GM19351 (cell line): ENCODE measurements around the gene TRAPPC1.
A peak's percentile ranks its signal among the peaks of the same experiment; 100 is the strongest.

Source experiments
- ATAC-seq: cut with Tn5 transposase; IDR thresholded peaks from one replicate; pipeline ENCODE4 v1.9.1; 2021; ENCODE audit warnings: mild to moderate bottlenecking, moderate library complexity; ENCODE audit not compliant: unreplicated experiment

The TRAPPC1 gene

DNA sequence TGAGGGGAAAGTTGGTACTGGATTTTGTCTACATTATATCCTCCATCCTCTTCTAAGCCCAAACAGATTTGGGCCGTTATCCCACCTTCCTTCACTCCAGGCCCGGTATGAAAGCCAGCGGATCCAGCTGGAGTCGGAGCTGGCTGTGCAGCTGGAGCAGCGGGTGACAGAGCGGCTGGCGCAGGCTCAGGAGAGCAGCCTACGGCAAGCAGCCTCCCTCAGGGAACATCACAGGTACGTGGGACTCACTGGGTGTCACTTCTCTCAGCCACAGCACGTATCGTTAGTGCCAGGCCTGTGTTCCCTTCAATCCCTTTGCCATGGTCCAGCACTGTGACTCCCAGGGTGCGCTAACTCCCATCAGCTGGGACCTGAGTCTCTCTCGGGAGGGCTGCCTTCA, 11.5 kb upstream of the TRAPPC1 start:
- ATAC-seq = no peak

DNA sequence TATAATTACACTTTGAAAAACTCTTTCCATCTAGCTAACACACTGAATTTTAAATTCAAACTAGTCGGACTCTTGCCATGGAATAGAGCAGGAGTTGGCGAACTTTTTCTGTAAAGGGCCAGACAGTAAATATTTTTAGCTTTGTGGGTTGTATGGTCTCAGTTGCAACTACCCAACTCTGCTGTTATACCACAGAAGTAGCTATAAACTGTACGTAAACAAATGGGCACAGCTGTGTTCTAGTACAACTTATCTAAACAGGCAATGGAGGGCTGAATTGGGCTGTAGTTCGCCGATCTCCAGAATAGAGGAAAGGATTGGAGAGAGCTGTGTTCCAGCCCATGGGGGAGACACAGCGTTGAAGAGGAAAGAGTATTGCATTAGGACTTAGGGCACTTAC, 9.0 kb upstream of the TRAPPC1 start:
- no peak for ATAC-seq

DNA sequence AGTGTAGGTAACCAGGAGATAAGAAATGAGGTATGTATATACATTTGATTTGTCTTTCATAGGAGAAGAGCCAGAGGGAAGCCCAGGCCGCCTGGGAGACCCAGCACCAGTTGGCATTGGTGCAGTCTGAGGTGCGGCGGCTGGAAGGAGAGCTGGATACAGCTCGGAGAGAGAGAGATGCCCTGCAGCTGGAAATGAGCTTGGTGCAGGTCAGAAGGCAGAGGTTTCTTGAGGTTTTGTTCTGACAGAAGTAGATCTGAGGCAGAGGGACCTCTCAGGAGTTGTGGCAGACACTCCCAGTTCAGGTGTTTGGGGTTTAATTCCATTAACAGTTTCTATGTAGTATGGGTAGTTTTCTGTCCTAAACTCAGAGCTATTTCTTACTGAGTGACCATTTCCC, 8.3 kb upstream of the TRAPPC1 start:
- ATAC-seq = no peak

DNA sequence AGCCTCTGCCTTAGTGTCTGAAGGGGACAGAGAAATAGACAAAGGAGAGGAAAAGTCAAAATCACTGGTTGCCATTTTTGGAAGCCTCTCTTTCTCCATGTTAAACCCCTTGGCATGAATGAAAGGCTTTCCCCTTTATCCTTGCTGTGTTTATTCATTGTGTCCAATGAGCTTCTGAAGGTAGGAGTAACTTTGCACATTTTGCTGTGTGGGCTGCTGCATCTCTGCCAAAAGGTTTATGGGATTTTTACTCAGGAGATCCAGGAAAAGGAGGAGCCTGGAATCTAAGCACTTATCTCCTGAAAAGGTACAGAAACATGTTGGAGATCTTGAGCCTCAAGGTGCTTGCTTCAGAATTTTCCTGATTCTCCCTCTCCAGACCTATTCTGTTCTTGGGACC, 4.1 kb upstream of the TRAPPC1 start:
- ATAC-seq = no peak

DNA sequence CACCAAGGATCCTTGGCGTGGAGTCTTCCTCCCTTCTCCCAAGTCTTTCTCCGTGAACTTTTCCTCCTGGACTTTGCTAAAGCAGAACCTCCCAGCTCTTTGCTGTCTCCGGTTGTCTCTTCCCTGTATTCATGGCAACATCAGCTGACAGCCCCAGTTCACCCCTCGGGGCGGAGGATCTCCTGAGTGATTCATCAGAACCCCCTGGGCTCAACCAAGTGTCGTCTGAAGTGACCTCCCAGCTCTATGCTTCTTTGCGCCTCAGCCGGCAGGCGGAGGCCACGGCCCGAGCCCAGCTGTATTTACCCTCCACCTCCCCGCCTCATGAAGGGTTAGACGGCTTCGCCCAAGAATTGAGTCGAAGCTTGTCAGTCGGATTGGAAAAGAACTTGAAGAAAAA, 1.2 kb upstream of the TRAPPC1 start:
- ATAC-seq = no peak

DNA sequence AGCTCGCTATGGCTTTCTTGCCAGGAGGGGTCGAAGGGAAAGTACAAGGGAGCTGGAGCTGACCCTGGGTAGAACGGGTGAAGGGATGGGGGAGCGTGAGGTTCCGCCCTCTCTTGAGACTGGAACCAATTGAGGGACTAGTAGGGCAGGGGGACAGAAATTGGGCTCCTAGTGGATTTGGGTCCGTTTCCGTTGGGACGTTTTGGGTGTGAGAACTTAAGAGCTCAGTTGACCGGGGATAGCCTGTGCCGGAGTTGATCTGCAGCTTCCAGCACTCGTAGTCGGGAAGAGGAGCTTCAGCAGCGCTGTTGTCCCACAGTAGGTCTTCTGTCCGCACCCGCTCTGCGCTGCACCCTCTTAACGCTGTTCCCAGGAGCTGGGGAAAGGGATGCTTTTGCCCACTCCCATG, 741 bp upstream of the TRAPPC1 start:
- no peak for ATAC-seq

DNA sequence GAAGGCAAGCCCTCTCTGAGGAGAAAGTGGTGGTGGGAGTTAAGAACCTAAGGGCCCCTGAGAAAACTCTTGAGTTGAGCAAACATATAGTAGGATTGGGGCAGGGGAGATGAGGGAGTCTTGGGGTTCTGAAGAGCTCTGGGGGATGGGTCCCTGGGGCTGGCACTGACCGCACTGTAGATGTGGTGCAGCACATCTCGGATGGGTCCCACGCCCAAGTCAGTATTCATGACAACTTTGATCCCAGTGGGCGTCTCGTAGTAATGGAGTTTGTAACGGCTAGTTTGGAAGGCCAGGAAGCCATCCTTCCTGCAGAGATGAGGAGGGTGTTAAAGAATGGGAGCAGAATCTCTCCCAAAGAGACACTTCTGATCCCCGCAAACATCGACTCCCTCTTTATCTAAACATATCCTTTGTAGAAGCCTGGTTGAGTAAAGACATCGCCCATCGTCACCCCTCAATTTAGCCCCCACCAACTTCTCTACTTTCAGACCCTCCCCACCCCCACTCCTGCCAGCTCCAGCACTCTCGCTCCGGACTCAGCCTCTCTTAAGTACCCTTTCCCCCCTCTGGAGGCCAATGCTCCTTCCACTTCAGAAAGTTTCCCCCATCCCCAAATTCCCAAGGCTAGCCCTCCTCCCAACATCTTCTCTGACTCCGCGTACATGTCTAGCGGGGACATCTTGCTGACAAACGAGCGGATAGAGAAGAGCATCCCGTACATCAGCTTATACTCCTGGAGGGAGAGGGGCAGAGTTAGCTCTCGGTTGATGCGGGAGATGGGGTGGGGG, 710 bp downstream of the TRAPPC1 start:
- no peak for ATAC-seq

DNA sequence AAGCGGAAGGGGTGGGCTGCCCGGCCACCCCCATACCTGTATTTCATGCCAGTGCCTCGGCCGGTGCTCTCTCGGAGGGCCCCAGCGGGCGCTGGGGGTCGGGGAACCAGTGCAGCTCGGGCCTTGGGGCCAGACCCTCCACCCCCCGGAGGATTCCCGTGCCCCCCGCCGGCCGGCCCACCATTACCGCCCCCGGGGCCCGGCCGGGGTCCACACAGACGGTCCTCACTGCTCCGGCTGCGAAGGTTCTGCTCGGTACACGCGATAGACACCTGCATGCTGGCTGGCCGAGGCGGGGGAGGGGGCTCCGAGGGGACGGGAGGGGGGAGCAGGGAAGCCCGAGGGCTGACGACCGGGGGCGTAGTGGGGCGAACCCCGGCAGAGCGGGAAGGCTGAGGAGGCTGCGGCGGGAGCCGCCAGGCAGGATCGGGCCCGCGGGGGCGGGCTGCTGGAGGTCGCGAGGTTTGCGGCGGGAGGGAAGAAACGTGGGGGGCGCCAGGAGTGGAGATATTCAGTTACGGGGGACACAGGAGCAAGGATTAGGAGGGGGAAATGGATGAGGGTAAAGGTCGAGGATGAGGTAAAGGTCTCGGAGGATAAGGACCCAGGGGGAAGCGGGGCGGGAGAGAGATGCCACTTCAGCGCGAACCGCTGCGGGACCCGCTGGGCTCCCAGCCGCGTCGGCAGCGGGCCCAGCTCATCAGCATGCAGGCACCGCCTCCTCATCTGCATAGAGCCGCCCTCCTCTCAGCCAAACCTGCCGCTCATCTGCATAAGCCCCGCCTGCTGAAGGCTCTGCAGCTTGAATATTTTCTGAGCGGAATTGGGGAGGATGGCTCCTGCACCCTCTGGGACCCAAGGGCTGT, 2.4 kb downstream of the TRAPPC1 start, which contains the start of gene KCNAB3:
Gene KCNAB3, minus strand, starts transcription at position 699 of the 866 bp plus-strand sequence. Its CDS starts 421 bp downstream, at position 278.
- ATAC-seq = no peak

DNA sequence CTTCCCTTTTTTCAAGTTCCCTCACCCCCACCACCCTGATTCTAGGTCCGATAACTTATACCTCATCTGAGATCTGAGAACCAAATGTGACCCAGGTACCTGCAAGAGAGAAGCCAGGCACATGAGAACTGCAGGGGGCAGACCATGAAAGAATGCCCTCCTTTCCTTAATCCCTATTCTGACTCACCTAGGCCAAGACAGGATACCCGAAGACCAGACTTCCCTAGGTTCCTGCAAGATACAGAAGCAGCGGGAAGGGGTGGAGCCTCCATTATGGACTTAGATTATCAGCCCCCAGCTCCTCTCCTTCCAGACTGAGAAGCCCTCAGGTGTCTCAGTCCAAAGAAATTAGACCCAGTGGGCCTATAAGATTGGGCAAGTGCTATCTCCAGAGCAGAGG, 4.2 kb downstream of the TRAPPC1 start:
- no peak for ATAC-seq

DNA sequence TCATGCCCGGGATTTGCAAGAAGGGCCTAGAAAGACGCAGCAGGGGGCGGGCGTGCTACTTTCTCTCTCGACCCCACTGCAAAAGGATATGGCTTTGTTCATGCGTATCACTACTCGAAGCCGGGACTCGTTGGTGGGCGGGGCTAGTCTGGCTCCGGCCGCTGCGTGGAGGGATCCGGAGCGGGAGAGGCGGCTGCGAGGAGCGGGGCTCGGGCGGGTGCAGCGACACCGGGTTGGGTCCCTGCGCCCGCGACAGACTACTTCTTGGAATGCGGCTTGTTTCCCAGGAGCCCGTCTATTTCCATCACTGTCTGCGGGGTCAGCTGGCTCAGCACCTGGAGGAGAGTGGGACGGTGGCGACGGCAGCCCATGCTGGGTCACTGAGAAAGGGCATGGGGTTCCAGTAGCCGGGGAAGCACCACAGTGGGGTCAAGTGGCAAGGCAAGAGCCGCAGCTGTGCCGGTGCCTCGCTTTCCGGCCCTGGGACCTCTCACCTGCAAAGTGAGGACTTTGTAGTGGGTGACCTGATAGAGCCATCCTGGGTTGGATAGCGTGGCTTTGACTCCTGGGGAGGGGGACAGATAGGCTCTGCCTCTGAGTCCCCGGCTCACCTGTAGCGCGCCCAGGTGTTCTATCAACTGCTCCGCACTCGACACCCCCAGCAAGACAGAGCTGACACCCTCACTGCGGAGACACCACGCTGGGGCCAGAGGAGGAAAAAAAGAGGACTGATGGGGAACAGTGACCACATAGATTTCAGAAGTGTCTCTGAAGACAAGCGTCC, 8.7 kb downstream of the TRAPPC1 start:
- no peak for ATAC-seq

DNA sequence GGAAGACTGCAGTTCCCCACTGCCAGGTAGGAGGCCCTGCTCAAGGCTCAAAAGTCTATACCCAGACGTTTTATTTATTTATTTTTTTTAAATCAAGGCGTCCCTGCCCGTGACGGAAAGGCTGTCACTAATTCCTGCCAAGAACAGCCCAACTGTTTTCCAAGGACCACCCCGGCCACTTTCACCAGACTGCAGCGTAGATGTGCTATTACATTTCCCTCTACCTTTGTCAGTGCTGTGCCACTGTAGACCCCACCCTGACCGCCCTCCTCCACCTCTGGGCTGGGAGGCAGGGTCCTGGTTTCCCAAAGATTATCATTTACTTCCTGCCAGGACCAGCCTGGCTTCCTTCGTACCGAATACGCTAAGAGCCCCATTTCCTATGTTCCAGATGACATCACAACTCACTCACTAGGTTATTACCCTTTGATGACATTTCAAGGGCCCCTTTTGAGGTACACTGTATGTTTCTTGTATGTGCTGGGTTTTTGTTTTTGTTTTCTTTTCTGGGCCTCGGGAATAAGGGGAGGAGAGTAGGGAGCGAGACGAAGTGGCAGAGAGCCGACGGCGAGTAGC, 9.4 kb downstream of the TRAPPC1 start:
- ATAC-seq = no peak

DNA sequence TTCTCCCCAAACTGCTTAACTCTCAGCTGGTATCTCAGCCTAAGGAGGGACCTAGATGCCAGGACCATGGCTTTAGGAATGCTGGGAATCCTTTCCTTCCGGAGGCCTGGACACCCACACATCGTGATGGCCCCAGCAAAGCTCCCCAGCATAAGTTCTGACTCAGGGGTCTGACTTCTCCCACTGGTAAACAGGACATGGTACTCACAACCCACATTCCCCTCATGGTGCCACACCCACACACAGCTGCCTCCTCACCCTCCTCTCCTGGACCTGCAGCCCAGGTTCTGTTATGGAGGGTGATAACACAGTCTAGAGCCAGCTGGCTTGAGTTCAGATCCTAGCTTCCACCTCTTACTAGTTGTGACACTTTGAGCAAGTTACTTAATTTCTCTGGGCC, 14.9 kb downstream of the TRAPPC1 start:
- ATAC-seq = no peak

DNA sequence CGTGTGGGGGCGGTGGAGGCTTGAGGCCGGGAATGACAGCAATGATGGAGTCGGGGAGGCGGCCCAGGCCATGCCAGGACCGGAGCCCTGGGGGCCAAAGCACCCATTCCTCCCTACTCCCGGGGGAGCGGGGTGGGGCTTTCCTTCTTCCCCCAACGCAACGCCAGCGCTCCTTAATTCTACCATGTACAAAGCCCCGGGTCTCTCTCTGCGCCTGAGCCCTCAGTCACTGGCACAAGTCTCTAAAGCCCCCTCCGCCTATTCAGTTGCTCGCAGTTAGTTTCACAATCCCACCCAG, 15.4 kb downstream of the TRAPPC1 start:
- ATAC-seq = no peak

DNA sequence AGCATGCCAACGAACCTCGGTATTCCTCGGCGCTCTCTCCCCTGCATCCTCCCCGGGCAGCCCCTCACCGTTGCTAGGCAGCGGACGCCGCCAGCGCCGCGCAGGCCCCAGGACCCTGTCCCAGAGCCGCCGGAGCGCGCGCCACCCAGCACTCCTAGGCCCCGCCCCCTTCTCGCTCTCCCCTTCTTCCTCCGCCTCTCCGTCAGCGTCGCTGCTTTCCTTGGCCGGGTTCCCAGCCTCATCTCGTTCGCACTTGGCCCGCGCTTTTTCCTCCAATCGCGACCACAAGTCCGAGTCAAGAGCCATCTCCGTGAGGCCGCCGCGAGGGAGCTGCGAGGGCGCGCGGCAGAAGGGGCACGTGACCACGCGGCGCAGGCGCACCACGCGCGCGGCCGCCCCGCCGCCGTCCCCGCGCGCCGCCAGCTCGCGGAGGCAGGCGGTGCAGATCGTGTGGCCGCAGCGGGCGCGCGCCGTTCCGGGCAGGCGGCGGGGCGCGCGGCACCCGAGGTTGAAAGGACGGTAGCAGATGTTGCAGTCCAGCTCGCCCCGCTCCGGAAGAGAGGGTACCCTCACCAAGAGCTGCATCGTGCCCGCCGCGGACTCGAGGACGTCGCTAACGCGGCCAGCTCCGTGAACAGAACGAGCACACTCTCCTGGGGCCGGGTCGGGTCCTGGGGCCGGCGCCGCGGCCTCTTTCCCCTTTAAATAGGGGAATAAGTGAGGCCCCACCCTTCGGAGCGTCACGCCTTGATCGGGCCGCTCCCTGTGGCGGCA, 15.9 kb downstream of the TRAPPC1 start, which contains the start of gene RNF227:
Gene RNF227, minus strand, starts transcription at position 679 of the 774 bp plus-strand sequence. Its CDS starts 94 bp downstream, at position 585.
- peak; percentile 73 for ATAC-seq

DNA sequence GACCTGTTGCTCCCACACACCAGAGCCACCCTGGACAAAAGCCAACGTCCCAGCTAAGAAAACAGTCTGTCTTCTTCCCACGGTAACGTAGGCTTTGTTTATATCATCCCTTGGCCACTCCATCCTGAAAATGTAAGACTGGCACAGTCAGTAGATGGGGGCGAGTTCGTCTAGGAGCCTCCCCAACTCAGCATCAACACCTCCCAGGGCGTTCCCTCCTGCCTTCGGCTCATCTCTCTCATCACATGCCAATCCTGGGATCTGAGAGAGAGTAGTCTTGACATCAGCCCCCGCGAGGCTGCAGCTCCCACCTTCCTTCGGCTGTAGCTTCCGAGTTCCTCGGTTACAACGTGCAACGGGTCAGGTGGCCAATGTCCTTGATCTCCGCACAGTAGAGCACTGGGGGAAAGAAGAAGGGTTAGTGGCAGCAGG, 16.6 kb downstream of the TRAPPC1 start:
- ATAC-seq = no peak

DNA sequence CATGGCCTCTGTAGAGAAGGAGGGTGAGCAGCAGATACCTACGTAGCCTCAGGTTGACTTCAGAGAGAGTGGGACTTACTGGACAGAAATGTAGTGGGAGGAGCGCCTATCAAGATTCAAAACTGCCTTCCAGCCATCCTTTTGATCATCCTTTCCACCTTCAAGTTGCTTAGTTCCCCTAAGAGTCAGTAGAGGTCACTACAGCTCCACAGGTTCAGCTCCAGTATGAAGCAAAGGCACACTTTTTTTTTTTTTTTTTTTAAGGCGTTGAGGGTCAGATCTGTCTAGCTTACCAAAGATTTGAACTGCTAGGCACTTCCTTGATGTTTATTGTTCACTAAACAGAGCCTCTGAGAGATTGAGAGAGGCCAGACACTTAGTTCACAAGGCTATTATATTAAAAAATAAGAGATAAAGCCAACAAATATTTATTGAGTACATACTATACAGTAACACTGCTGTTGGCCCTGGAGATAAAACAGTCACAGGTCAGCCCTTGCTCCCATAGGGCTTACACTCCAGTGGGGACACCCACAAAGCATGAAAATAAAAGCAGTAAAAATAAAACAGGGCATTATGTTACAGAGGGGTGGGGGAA, 18.7 kb downstream of the TRAPPC1 start:
- ATAC-seq = no peak

DNA sequence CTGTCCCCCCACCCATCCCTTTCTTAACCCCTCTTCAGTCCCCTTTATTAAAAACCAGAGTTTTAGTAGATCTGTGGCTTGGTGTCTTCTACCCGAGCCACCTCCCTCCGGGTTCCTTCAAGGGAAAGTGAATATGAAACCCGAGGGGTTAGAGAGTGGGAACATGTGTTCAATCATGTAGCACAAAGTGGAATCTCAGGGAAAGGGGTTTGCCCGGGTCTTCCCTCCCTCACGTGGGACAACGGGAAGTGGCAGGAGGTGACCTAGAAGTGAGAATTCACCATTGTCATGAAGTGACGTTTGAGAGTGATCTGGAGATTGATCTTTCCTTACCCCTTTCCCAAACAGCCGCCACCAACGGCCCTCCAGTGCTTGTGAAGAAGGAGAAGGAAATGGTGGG, 20.6 kb downstream of the TRAPPC1 start:
- ATAC-seq = no peak

DNA sequence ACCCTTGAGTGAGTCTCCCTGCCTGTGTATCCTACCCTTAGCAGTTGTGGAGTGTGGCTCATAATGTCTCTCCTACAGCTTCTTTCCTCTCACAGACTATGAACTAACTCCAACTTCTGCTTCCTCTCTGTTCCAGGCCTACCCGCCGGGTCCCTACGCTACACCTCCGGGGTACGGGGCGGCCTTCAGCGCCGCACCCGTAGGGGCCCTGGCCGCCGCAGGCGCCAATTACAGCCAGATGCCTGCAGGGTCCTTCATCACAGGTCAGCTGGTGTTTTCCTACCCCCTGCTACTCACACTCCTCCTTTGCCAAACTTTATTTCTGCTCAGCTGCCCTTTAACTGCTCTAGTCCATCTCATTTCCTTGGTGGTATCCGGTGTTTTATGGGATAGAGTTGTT, 21.0 kb downstream of the TRAPPC1 start:
- no peak for ATAC-seq

DNA sequence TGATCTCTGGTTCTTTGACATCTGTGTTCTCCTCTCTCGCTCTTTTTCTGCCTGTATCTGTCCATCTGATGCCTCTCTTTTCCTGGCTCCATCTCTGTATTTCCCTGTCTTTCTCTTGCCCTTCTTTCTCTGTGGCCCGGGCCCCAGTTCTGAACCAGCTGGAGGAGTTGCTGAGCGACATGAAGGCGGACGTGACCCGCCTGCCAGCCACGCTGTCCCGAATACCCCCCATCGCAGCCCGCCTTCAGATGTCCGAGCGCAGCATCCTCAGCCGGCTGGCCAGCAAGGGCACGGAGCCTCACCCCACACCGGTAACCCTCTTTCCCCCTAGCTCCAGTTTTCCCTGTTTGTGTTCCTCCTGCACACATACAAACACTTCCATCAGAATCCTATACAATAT, 21.5 kb downstream of the TRAPPC1 start:
- no peak for ATAC-seq

DNA sequence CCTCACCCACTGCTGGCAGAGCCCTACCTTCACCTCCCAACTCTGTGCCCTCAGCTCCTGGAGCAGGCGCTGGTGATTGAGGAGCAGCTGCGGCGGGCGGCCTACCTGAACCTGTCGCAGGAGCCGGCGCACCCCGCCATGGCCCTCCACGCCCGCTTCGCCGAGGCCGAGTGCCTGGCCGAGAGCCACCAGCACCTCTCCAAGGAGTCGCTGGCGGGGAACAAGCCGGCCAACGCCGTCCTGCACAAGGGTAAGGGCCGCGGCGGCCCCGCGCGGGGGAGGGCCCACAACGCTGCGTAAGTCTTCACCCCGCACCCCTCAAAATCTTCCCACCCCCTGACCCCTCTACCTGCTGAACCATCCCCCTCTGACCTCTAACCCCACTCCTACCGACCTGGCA, 22.7 kb downstream of the TRAPPC1 start:
- ATAC-seq = no peak
